Middle frontal gyrus (tissue), 1 donor: ENCODE results near the gene FXYD4.
A peak's percentile ranks its signal among the peaks of the same experiment; 100 is the strongest.

ENCODE experiments used
- DNase-seq: peaks from one replicate; pipeline ENCODE4 v3.0.0-alpha.2; 2015; ENCODE audit warnings: low spot score; ENCODE audit errors: extremely low spot score

FXYD4 gene

GRCh38 chr10:43395571-43396060, 24.2 kb downstream of the FXYD4 start:
- no peak for DNase-seq

GRCh38 chr10:43396061-43396927, 24.9 kb downstream of the FXYD4 start:
- peak; percentile 37 for DNase-seq

GRCh38 chr10:43396928-43397624, 25.6 kb downstream of the FXYD4 start:
- no peak for DNase-seq

- DNase-seq, result no peak
Measured at GRCh38 chr10:43398939-43399319, 27.5 kb downstream of the FXYD4 start.

- no peak for DNase-seq
Measured at GRCh38 chr10:43399320-43400310, 28.2 kb downstream of the FXYD4 start.

- no peak for DNase-seq
Measured at GRCh38 chr10:43401627-43402026, 30.2 kb downstream of the FXYD4 start.

- no peak for DNase-seq
Measured at GRCh38 chr10:43402176-43402575, 30.7 kb downstream of the FXYD4 start.

GRCh38 chr10:43402880-43403452, 31.5 kb downstream of the FXYD4 start:
- DNase-seq, result no peak

- DNase-seq, result no peak
Measured at GRCh38 chr10:43403911-43404703, 32.7 kb downstream of the FXYD4 start.

- DNase-seq, result no peak
Measured at GRCh38 chr10:43404704-43405084, 33.3 kb downstream of the FXYD4 start.

GRCh38 chr10:43407148-43407575, 35.7 kb downstream of the FXYD4 start:
- no peak for DNase-seq

- no peak for DNase-seq
Measured at GRCh38 chr10:43407576-43408330, 36.3 kb downstream of the FXYD4 start.

- no peak for DNase-seq
Measured at GRCh38 chr10:43408331-43408709, 36.9 kb downstream of the FXYD4 start.

- peak; percentile 97 for DNase-seq
Measured at GRCh38 chr10:43408710-43409384, 37.4 kb downstream of the FXYD4 start, which contains the start of gene HNRNPF. HNRNPF (minus strand) TSS chr10:43409186; CDS start chr10:43387884, 21,302 bp downstream.

GRCh38 chr10:43409385-43410109, 38.1 kb downstream of the FXYD4 start:
- no peak for DNase-seq

- no peak for DNase-seq
Measured at GRCh38 chr10:43410345-43410744, 38.9 kb downstream of the FXYD4 start.

GRCh38 chr10:43411536-43411935, 40.1 kb downstream of the FXYD4 start:
- no peak for DNase-seq

GRCh38 chr10:43415544-43415943, 44.1 kb downstream of the FXYD4 start:
- DNase-seq, result no peak
